Gastroesophageal sphincter (tissue), 3 donors: ENCODE measurements around the gene TMEM229B.

ENCODE experiments used
- EP300 ChIP-seq: sonication (generic); formaldehyde crosslinking; IDR thresholded peaks from one replicate; pipeline ENCODE4 v1.6.1; 2017; ENCODE audit warnings: antibody characterized with exemption, mild to moderate bottlenecking
- TF ChIP-seq, protein P1 (sequence below), 4 experiments: fragments of 200-600 bp in 2 of 4; fragments of 450-650 bp in 2 of 4; sonication (generic) in 1 of 4; IDR thresholded peaks; one replicate each; pipeline ENCODE4 v1.5.1; 2017 to 2019; ENCODE audit warnings: antibody characterized with exemption in 4 of 4, mild to moderate bottlenecking in 2 of 4, moderate library complexity in 2 of 4

DNA sequence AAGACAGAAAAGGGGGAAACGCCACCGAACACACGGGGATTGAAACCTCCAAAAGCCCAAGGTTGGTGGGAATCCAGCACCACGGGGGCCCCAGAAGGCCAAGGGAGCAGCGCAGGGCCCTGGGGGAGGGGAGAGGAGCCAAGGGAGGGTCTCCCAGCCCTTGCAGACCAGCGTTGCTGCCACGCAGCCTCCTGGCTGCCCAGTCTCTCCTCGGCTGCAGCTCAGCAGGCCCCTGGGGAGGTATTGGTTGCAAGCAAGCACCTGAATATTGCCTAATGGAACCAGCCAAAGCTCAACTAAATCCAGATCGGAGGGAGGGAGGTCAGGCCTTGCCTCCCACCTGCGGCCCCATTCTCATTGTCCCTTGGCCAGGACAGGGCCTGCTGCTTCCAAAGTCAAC, 15.8 kb downstream of the TMEM229B start:
- TF ChIP-seq, protein P1, sequence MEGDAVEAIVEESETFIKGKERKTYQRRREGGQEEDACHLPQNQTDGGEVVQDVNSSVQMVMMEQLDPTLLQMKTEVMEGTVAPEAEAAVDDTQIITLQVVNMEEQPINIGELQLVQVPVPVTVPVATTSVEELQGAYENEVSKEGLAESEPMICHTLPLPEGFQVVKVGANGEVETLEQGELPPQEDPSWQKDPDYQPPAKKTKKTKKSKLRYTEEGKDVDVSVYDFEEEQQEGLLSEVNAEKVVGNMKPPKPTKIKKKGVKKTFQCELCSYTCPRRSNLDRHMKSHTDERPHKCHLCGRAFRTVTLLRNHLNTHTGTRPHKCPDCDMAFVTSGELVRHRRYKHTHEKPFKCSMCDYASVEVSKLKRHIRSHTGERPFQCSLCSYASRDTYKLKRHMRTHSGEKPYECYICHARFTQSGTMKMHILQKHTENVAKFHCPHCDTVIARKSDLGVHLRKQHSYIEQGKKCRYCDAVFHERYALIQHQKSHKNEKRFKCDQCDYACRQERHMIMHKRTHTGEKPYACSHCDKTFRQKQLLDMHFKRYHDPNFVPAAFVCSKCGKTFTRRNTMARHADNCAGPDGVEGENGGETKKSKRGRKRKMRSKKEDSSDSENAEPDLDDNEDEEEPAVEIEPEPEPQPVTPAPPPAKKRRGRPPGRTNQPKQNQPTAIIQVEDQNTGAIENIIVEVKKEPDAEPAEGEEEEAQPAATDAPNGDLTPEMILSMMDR (IDR thresholded peaks at IDR 0.05): no peak
- no peak for TF ChIP-seq EP300
